Endothelial cell of umbilical vein (primary cell): Measurements from ENCODE around the gene MACROH2A1. TPM values are rescaled to one million over a fixed set of nuclear protein-coding genes. Genes with fewer than 3 reads are reported as not detected.

Source experiments
- BruUV-seq: library from RNA; stranded (reverse); fragments of 400-500 nt; replicated peaks from 2 replicates; lab custom pipeline; 2021; lab: Mats Ljungman, UMichigan
- CTCF ChIA-PET: fragments of 300-600, 350-600 bp; sonication (Branson Sonifier 250); formaldehyde crosslinking; loops from one replicate; lab custom pipeline; 2021; ENCODE audit warnings: antibody characterized with exemption, inconsistent platforms; lab: Charles Lee
- POLR2A ChIA-PET: fragments of 300-600, 350-600 bp; sonication (Branson Sonifier 250); formaldehyde crosslinking; loops from one replicate; lab custom pipeline; 2021; ENCODE audit warnings: antibody characterized with exemption, inconsistent platforms; lab: Charles Lee
- DNase-seq: peaks from one replicate; pipeline ENCODE4 v3.0.0-alpha.2; 2011; ENCODE audit warnings: low read depth, low spot score
- FAIRE-seq: peaks from 2 replicates; lab custom pipeline; 2011; peaks lifted over from hg19 to GRCh38; lab: Jason Lieb, UNC
- H2AFZ ChIP-seq: 2 replicates; pipeline ENCODE4 v1.6.0; 2012; ENCODE audit warnings: low read depth, low read length, control low read depth, inconsistent platforms
- H3K27ac ChIP-seq: 2 replicates; pipeline ENCODE4 v1.5.1; 2011; ENCODE audit warnings: low read depth, mild to moderate bottlenecking, control low read depth, low read length, moderate library complexity; ENCODE audit not compliant: insufficient read depth
- H3K27me3 ChIP-seq, 2 experiments: 2 replicates each; pipeline versions ENCODE4 v1.6.0 to v1.6.1; 2011; ENCODE audit warnings: low read length in 2 of 2, mixed read lengths in 1 of 2; ENCODE audit not compliant: control insufficient read depth in 2 of 2, insufficient read depth in 2 of 2
- H3K36me3 ChIP-seq, 2 experiments: 2 replicates in 1 of 2; 3 replicates in 1 of 2; pipeline ENCODE4 v1.5.1; 2011; ENCODE audit warnings: low read length in 2 of 2, mild to moderate bottlenecking in 1 of 2, moderate library complexity in 1 of 2; ENCODE audit not compliant: control insufficient read depth in 2 of 2, insufficient read depth in 2 of 2; ENCODE audit errors: extremely low read depth in 1 of 2
- H3K4me1 ChIP-seq: 3 replicates; pipeline ENCODE4 v1.5.1; 2011; ENCODE audit warnings: mild to moderate bottlenecking, low read length; ENCODE audit not compliant: control insufficient read depth, insufficient read depth; ENCODE audit errors: extremely low read depth
- H3K4me2 ChIP-seq: 2 replicates; pipeline ENCODE4 v1.6.1; 2011; ENCODE audit warnings: low read length, control low read depth, mixed read lengths; ENCODE audit not compliant: insufficient read depth
- H3K4me3 ChIP-seq, 3 experiments: fragments of 200-600 bp in 1 of 3; sonication (generic), shearing (Covaris generic) in 1 of 3; replicated peaks in 1 of 3; 2 replicates each; pipeline ENCODE4 v1.5.1; 2011 to 2016; ENCODE audit warnings: control low read depth in 3 of 3, low read length in 3 of 3, mild to moderate bottlenecking in 2 of 3, inconsistent platforms in 1 of 3, low read depth in 1 of 3, moderate library complexity in 1 of 3; ENCODE audit not compliant: insufficient read depth in 1 of 3
- H3K79me2 ChIP-seq: 2 replicates; pipeline ENCODE4 v1.6.0; 2012; ENCODE audit warnings: low read length, inconsistent platforms; ENCODE audit not compliant: control insufficient read depth, insufficient read depth
- H3K9ac ChIP-seq: replicated peaks from 2 replicates; pipeline ENCODE3; 2011; ENCODE audit warnings: low read length, control low read depth; ENCODE audit not compliant: insufficient read depth; ENCODE audit errors: extremely low read depth
- H3K9me1 ChIP-seq: replicated peaks from 3 replicates; pipeline ENCODE4 v1.6.0; 2011; ENCODE audit warnings: mild to moderate bottlenecking, low read length; ENCODE audit not compliant: control insufficient read depth, insufficient read depth; ENCODE audit errors: extremely low read depth
- H3K9me3 ChIP-seq: replicated peaks from 2 replicates; pipeline ENCODE4 v1.5.1; 2012; ENCODE audit warnings: low read length, inconsistent platforms; ENCODE audit not compliant: control insufficient read depth, insufficient read depth
- H4K20me1 ChIP-seq: replicated peaks from 2 replicates; pipeline ENCODE3; 2011; ENCODE audit warnings: mild to moderate bottlenecking, low read length; ENCODE audit not compliant: control insufficient read depth, insufficient read depth; ENCODE audit errors: extremely low read depth
- CTCF ChIP-seq, 2 donors: IDR thresholded peaks; 1 replicate in 1 of 2; 2 replicates in 1 of 2; pipeline ENCODE4 v1.5.1; 2011; ENCODE audit warnings: low read length in 2 of 2, mild to moderate bottlenecking in 2 of 2, moderate library complexity in 2 of 2, control low read depth in 1 of 2, inconsistent platforms in 1 of 2, low read depth in 1 of 2; ENCODE audit not compliant: insufficient read depth in 1 of 2; ENCODE audit errors: extremely low read depth in 1 of 2
- EZH2 ChIP-seq: IDR thresholded peaks from 2 replicates; pipeline ENCODE4 v1.6.1; 2012; ENCODE audit warnings: borderline replicate concordance, low read depth, mild to moderate bottlenecking, moderate library complexity, low read length, inconsistent platforms; ENCODE audit not compliant: severe bottlenecking
- FOS ChIP-seq: IDR thresholded peaks from 2 replicates; pipeline ENCODE4 v1.6.1; 2011; ENCODE audit warnings: mild to moderate bottlenecking, low read length, moderate library complexity, borderline replicate concordance; ENCODE audit not compliant: insufficient read depth
- GATA2 ChIP-seq: IDR thresholded peaks from 2 replicates; pipeline ENCODE4 v1.7.0; 2011; ENCODE audit warnings: low read depth, mild to moderate bottlenecking, moderate library complexity, mixed read lengths, low read length; ENCODE audit not compliant: insufficient read length, insufficient read depth
- JUN ChIP-seq: IDR thresholded peaks from 2 replicates; pipeline ENCODE4 v1.6.1; 2011; ENCODE audit warnings: borderline replicate concordance, low read depth; ENCODE audit not compliant: insufficient read length, insufficient read depth
- MAX ChIP-seq: IDR thresholded peaks from 2 replicates; pipeline ENCODE4 v1.6.1; 2011; ENCODE audit not compliant: insufficient read depth, insufficient read length
- MYC ChIP-seq: IDR thresholded peaks from one replicate; pipeline ENCODE4 v1.6.1; 2011; ENCODE audit warnings: mild to moderate bottlenecking, low read depth, low read length
- POLR2A ChIP-seq: IDR thresholded peaks from 2 replicates; pipeline ENCODE4 v1.6.1; 2012; ENCODE audit warnings: low read depth, mild to moderate bottlenecking, control low read depth, low read length
- POLR2AphosphoS5 ChIP-seq: IDR thresholded peaks from 2 replicates; pipeline ENCODE4 v1.6.1; 2012; ENCODE audit warnings: low read depth, mild to moderate bottlenecking, control low read depth, low read length, moderate library complexity; ENCODE audit not compliant: insufficient read depth
- dilution Hi-C: fragments of 300-500 bp; cut with MboI; formaldehyde crosslinking; loops from one replicate; pipeline ENCODE4 v1.15.0; 2019; ENCODE audit warnings: low sequenced_read_pairs; ENCODE audit not compliant: extremely low pct_ligation_motif_present
- intact Hi-C: fragments of 100-400 bp; cut with micrococcal nuclease; formaldehyde crosslinking; loops from one replicate; pipeline ENCODE4 v1.10.0; 2022
- polyA plus RNA-seq, 4 experiments: library from polyadenylated mRNA; depleted of rRNA in 3 of 4; stranded (reverse) in 3 of 4; unstranded in 1 of 4; fragments of >200 nt; gene quantifications; 2 replicates each; pipeline versions ENCODE4 v1.2.1 to v1.2.3, GENCODE V29; 2011 to 2012; ENCODE audit warnings: missing spikeins in 1 of 4
- total RNA-seq: library from RNA; stranded (reverse); gene quantifications from 2 replicates; pipeline ENCODE4 v1.2.3, GENCODE V29; 2021

MACROH2A1 gene
- total and polyA plus RNA-seq, 2 donors (not counting 3 experiments of a cell fraction or from before 2014, with no cell fraction given) = 89.3 to 147 TPM

- BruUV-seq = no TSS peak
- Histone ChIP-seq H3K9ac (no peak overlapping the region), H2AFZ (no peak overlapping the region), H3K27me3 (no peaks in the 10 kb centered on the region), H3K36me3 (peaks cover 0 to 5% of the 10 kb centered on the region in 2 experiments), H3K27ac (no peak overlapping the region), H4K20me1 (peaks cover 4% of the 10 kb centered on the region), H3K4me1 (peaks cover 7% of the 10 kb centered on the region), H3K79me2 (peaks cover 94% of the 10 kb centered on the region), H3K9me1 (no peaks in the 10 kb centered on the region), H3K4me2 (no peak overlapping the region), H3K9me3 (no peaks in the 10 kb centered on the region), H3K4me3 (no peak overlapping the region)
- intact Hi-C loops = no loop called here
- TF ChIP-seq POLR2A (no peak), GATA2 (no peak), FOS (no peak), MYC (no peak), POLR2AphosphoS5 (no peak), MAX (no peak), CTCF (IDR thresholded peaks at IDR 0.05; ENCODE audit: extremely low read depth in 1 of 2, insufficient read depth in 1 of 2, low read depth in 1 of 2, low read length in 2 of 2) (no peak), EZH2 (no peak), JUN (no peak)
- FAIRE-seq (no peak), DNase-seq (no peak)
- dilution Hi-C loops = no loop called here
- ChIA-PET POLR2A (no interaction called here), CTCF (no interaction called here)
Measured at GRCh38 chr5:135394095-135394494, 4.9 kb downstream of the MACROH2A1 start.
